GM12878 (cell line): ENCODE results near the gene TK1. TPM values are rescaled to one million over a fixed set of nuclear protein-coding genes. Genes with fewer than 3 reads are reported as not detected.

ENCODE experiments used
- ATAC-seq: fragments of 200-7000 bp; cut with Tn5 transposase; 3 replicates; pipeline ENCODE4 v1.9.1; 2020; ENCODE audit warnings: mild to moderate bottlenecking, moderate library complexity
- BruUV-seq: library from RNA; stranded (reverse); fragments of 400-500 nt; replicated peaks from 2 replicates; lab custom pipeline; 2021; lab: Mats Ljungman, UMichigan
- CTCF ChIA-PET: fragments of 300-600 bp; sonication (Branson Sonifier 250); formaldehyde crosslinking; extraction: SDS; loops from one replicate; lab custom pipeline; 2021; ENCODE audit warnings: inconsistent platforms; lab: Yijun Ruan, JAX
- POLR2A ChIA-PET: fragments of 350-600 bp; formaldehyde crosslinking; extraction: SDS; loops from one replicate; lab custom pipeline; 2021; ENCODE audit warnings: inconsistent platforms; lab: Charles Lee
- RAD21 ChIA-PET: fragments of 300-600 bp; sonication (Branson Sonifier 250); formaldehyde crosslinking; loops from one replicate; lab custom pipeline; 2023; ENCODE audit warnings: antibody characterized with exemption; ENCODE audit not compliant: unreplicated experiment; lab: Charles Lee
- SMC1A ChIA-PET: fragments of 300-600 bp; sonication (Branson Sonifier 250); formaldehyde crosslinking; loops from one replicate; lab custom pipeline; 2023; ENCODE audit not compliant: unreplicated experiment, uncharacterized antibody; lab: Charles Lee
- DNase-seq: peaks from one replicate; pipeline ENCODE4 v3.0.0-alpha.2; 2011; ENCODE audit warnings: low read depth, low spot score
- FAIRE-seq: peaks from 3 replicates; lab custom pipeline; 2011; peaks lifted over from hg19 to GRCh38; lab: Jason Lieb, UNC
- H2AFZ ChIP-seq: 2 replicates; pipeline ENCODE4 v1.6.0; 2011; ENCODE audit warnings: low read depth, low read length, control low read depth; ENCODE audit not compliant: control insufficient read depth
- H3K27ac ChIP-seq: 2 replicates; pipeline ENCODE4 v1.5.1; 2011; ENCODE audit warnings: control low read depth; ENCODE audit not compliant: control insufficient read depth, insufficient read depth
- H3K27me3 ChIP-seq, 2 experiments: replicated peaks in 1 of 2; 2 replicates each; pipeline versions ENCODE4 v1.6.0 to v1.6.1; 2011; ENCODE audit warnings: low read length in 1 of 2; ENCODE audit not compliant: control insufficient read depth in 2 of 2, insufficient read depth in 2 of 2
- H3K36me3 ChIP-seq, 2 experiments: 2 replicates each; pipeline ENCODE4 v1.5.1; 2011; ENCODE audit warnings: low read length in 1 of 2; ENCODE audit not compliant: control insufficient read depth in 2 of 2, insufficient read depth in 2 of 2
- H3K4me1 ChIP-seq: 2 replicates; pipeline ENCODE4 v1.6.1; 2011; ENCODE audit warnings: mild to moderate bottlenecking, low read length, moderate library complexity, mixed read lengths; ENCODE audit not compliant: control insufficient read depth, insufficient read depth
- H3K4me2 ChIP-seq: 2 replicates; pipeline ENCODE4 v1.6.0; 2011; ENCODE audit warnings: control low read depth; ENCODE audit not compliant: control insufficient read depth, insufficient read depth
- H3K4me3 ChIP-seq: fragments of 200-600 bp; sonication (generic); 2 replicates; pipeline ENCODE4 v1.5.1; 2016
- H3K79me2 ChIP-seq: 2 replicates; pipeline ENCODE4 v1.6.0; 2011; ENCODE audit warnings: low read length; ENCODE audit not compliant: control insufficient read depth, insufficient read depth
- H3K9ac ChIP-seq: 2 replicates; pipeline ENCODE4 v1.8.0; 2011; ENCODE audit warnings: low read length, control low read depth, mixed read lengths; ENCODE audit not compliant: control insufficient read depth, insufficient read depth
- H3K9me3 ChIP-seq: replicated peaks from 3 replicates; pipeline ENCODE4 v1.5.1; 2011; ENCODE audit warnings: mild to moderate bottlenecking, low read length; ENCODE audit not compliant: control insufficient read depth, insufficient read depth
- H4K20me1 ChIP-seq: 2 replicates; pipeline ENCODE4 v1.6.0; 2011; ENCODE audit not compliant: control insufficient read depth, insufficient read depth
- BCL11A ChIP-seq: IDR thresholded peaks from 2 replicates; pipeline ENCODE4 v1.6.1; 2011; ENCODE audit warnings: low read depth, low read length
- CBFB ChIP-seq: IDR thresholded peaks from 2 replicates; pipeline ENCODE4 v1.6.1; 2016; ENCODE audit warnings: antibody characterized with exemption, low read depth
- CHD2 ChIP-seq: IDR thresholded peaks from 2 replicates; pipeline ENCODE4 v1.6.1; 2011; ENCODE audit warnings: low read depth, low read length, improper control_type of control experiment, borderline replicate concordance
- EED ChIP-seq: sonication (generic); IDR thresholded peaks from 2 replicates; pipeline ENCODE4 v1.6.1; 2016; ENCODE audit warnings: antibody characterized with exemption, low read depth
- HDGF ChIP-seq: fragments of 450-650 bp; IDR thresholded peaks from 2 replicates; pipeline ENCODE4 v1.6.1; 2016; ENCODE audit warnings: antibody characterized with exemption
- IRF4 ChIP-seq: IDR thresholded peaks from 2 replicates; pipeline ENCODE4 v1.6.1; 2011; ENCODE audit warnings: low read depth, low read length
- LARP7 ChIP-seq: fragments of 450-650 bp; IDR thresholded peaks from 2 replicates; pipeline ENCODE4 v1.6.1; 2017; ENCODE audit warnings: mild to moderate bottlenecking
- NFYA ChIP-seq: IDR thresholded peaks from 2 replicates; pipeline ENCODE4 v1.6.1; 2011; ENCODE audit warnings: low read depth, mild to moderate bottlenecking, low read length, improper control_type of control experiment, borderline replicate concordance
- PKNOX1 ChIP-seq: fragments of 450-650 bp; IDR thresholded peaks from 2 replicates; pipeline ENCODE4 v1.6.1; 2016; ENCODE audit warnings: mild to moderate bottlenecking
- PML ChIP-seq: IDR thresholded peaks from 2 replicates; pipeline ENCODE4 v1.6.1; 2012; ENCODE audit warnings: low read length, inconsistent platforms
- POLR2A ChIP-seq: IDR thresholded peaks from 2 replicates; pipeline ENCODE4 v1.6.1; 2011; ENCODE audit warnings: low read depth, mild to moderate bottlenecking, low read length
- RUNX3 ChIP-seq: IDR thresholded peaks from 2 replicates; pipeline ENCODE4 v1.6.1; 2012; ENCODE audit warnings: low read length, inconsistent platforms
- SMAD5 ChIP-seq: IDR thresholded peaks from 2 replicates; pipeline ENCODE4 v1.6.1; 2016; ENCODE audit warnings: antibody characterized with exemption, low read depth
- SP1 ChIP-seq: IDR thresholded peaks from one replicate; pipeline ENCODE4 v1.6.1; 2011; ENCODE audit warnings: low read depth, low read length
- SUPT20H ChIP-seq: IDR thresholded peaks from 2 replicates; pipeline ENCODE4 v1.6.1; 2011; ENCODE audit warnings: low read depth, mild to moderate bottlenecking, low read length, moderate library complexity, borderline replicate concordance; ENCODE audit not compliant: control insufficient read depth
- TAF1 ChIP-seq: IDR thresholded peaks from 2 replicates; pipeline ENCODE4 v1.6.1; 2011; ENCODE audit warnings: mild to moderate bottlenecking, low read depth, low read length, borderline replicate concordance
- ZBED1 ChIP-seq: IDR thresholded peaks from 2 replicates; pipeline ENCODE4 v1.6.1; 2016; ENCODE audit warnings: borderline replicate concordance
- ZNF384 ChIP-seq: IDR thresholded peaks from 2 replicates; pipeline ENCODE4 v1.6.1; 2012; ENCODE audit warnings: low read depth, mild to moderate bottlenecking, low read length, improper control_type of control experiment, borderline replicate concordance
- WGBS: methylation state at CpG from one replicate; pipeline ENCODE4 v1.1.6; 2016; ENCODE audit warnings: low lambda C conversion rate; ENCODE audit not compliant: insufficient replicate concordance, insufficient coverage; ENCODE audit errors: missing lambda C conversion rate; 5-methylcytosine and 5-hydroxymethylcytosine counted together
- in situ Hi-C: fragments of 300-500 bp; cut with MboI; formaldehyde crosslinking; loops from 9 replicates; pipeline ENCODE4 v1.14.3; 2018; ENCODE audit warnings: mixed read lengths
- intact Hi-C: fragments of 100-400 bp; cut with micrococcal nuclease; formaldehyde crosslinking; loops from one replicate; pipeline ENCODE4 v1.14.2; 2022; ENCODE audit not compliant: unreplicated experiment
- polyA plus RNA-seq, 11 experiments: library from polyadenylated mRNA; depleted of rRNA in 4 of 11; unstranded in 6 of 11; stranded (reverse) in 5 of 11; fragments of >200 nt; fragmentation: Nextera tagmentation in 4 of 11; fragmentation: Illumina TruSeq in 1 of 11; extraction: Ambion mirVana in 4 of 11; extraction: Trizol in 1 of 11; gene quantifications; 1 replicate in 1 of 11; 2 replicates in 10 of 11; pipeline versions ENCODE4 v1.2.1 to v1.2.3, GENCODE V29; 2011 to 2016; ENCODE audit warnings: inconsistent platforms in 2 of 11, missing spikeins in 2 of 11, low read depth in 1 of 11
- total RNA-seq, 4 experiments: library from RNA; depleted of rRNA in 3 of 4; stranded (reverse); fragments of >200 nt in 3 of 4; fragmentation: Illumina TruSeq in 1 of 4; extraction: Trizol in 1 of 4; gene quantifications; 2 replicates each; pipeline versions ENCODE4 v1.2.1 to v1.2.3, GENCODE V29; 2013 to 2021
- TF ChIP-seq, protein P1 (sequence below): fragments of 450-650 bp; IDR thresholded peaks from 2 replicates; pipeline ENCODE4 v1.6.1; 2018; ENCODE audit warnings: mild to moderate bottlenecking, low read depth, moderate library complexity; ENCODE audit not compliant: partially characterized antibody

Gene TK1
- total and polyA plus RNA-seq, 10 of the 15 experiments (the other 5 are each of a cell fraction or from before 2014, with no cell fraction given) = 4.6 to 175 (median 77.9) TPM

DNA sequence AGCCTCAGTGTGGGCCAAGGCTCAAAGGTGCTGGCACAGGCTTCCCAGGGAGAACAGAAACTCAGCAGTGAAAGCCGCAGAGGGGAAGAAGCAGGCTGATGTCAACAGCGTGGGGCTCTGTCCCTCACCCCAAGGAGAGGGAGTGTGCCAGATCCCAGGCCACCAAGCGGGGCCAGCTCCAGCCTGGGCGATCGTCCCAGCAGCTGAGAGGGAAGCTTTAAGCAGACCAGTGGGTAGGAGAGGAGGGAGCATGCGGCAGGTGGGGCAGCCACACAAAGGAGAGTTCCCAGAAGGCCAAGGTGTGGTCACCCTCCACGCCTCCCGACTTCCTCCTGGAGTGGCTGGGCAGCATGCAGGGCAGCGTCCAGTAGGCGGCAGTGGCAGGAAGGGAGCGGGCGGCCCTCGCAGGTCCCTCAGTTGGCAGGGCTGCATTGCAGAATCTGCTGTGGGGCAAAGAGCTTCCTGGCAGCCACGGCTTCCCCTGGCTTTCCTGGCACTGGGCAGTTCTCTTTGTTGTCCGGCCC is 12.4 kb downstream of the TK1 start (continued):
- 0 out of 2 replicates have a peak, but pooled peaks have one; percentile 31 for TF ChIP-seq CBFB
- TF ChIP-seq, protein P1, sequence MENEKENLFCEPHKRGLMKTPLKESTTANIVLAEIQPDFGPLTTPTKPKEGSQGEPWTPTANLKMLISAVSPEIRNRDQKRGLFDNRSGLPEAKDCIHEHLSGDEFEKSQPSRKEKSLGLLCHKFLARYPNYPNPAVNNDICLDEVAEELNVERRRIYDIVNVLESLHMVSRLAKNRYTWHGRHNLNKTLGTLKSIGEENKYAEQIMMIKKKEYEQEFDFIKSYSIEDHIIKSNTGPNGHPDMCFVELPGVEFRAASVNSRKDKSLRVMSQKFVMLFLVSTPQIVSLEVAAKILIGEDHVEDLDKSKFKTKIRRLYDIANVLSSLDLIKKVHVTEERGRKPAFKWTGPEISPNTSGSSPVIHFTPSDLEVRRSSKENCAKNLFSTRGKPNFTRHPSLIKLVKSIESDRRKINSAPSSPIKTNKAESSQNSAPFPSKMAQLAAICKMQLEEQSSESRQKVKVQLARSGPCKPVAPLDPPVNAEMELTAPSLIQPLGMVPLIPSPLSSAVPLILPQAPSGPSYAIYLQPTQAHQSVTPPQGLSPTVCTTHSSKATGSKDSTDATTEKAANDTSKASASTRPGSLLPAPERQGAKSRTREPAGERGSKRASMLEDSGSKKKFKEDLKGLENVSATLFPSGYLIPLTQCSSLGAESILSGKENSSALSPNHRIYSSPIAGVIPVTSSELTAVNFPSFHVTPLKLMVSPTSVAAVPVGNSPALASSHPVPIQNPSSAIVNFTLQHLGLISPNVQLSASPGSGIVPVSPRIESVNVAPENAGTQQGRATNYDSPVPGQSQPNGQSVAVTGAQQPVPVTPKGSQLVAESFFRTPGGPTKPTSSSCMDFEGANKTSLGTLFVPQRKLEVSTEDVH = peak; percentile 18
- no peak for TF ChIP-seq SUPT20H
- peak; percentile 7 for TF ChIP-seq SP1
- peak; percentile 65; the same call in 1 of the 2 replicates for TF ChIP-seq EED
- TF ChIP-seq HDGF = 0 out of 2 replicates have a peak, but pooled peaks have one; percentile 64
- peak; percentile 86 for TF ChIP-seq POLR2A

- peak; percentile 66 for DNase-seq
- Histone ChIP-seq H3K4me1 (peaks cover 64% of the 10 kb centered on the region), H3K4me2 (peak overlapping the region; percentile 96), H3K4me3 (peak overlapping the region; percentile 70), H3K79me2 (peaks cover 55% of the 10 kb centered on the region), H3K36me3 (peaks cover 2 to 26% of the 10 kb centered on the region in 2 experiments; a peak in 3 of 4 replicates), H3K27ac (peak overlapping the region; percentile 86), H3K9me3 (no peaks in the 10 kb centered on the region), H4K20me1 (no peaks in the 10 kb centered on the region; the same call in 1 of the 2 replicates), H3K9ac (peak overlapping the region; percentile 54), H2AFZ (no peak overlapping the region), H3K27me3 (no peaks in the 10 kb centered on the region)
- CTCF ChIA-PET = interaction anchor here (0.8 to 9.0 kb wide), 13 partner anchors 9 to 88 kb away, joined by 3 to 132 read pairs (median 6); partner anchors contain the start of genes AFMID, C17orf99, TK1 and TMC6
- no peak for FAIRE-seq
- POLR2A ChIA-PET = interaction anchor here (0.6 to 8.7 kb wide), 15 partner anchors 11 to 58 kb away, joined by 3 to 85 read pairs (median 6); partner anchors contain the start of genes C17orf99, TK1, TMC6 and TMC8
- RAD21 ChIA-PET = interaction anchor here (0.6 to 8.6 kb wide), 10 partner anchors 11 to 78 kb away, joined by 3 to 83 read pairs (median 4); partner anchors contain the start of gene TMC8
- 5% methylated on average over 11 of the region's 11 CpGs for WGBS
- SMC1A ChIA-PET = interaction anchor here (0.5 to 7.4 kb wide), 15 partner anchors 9 to 154 kb away, joined by 3 to 51 read pairs (median 5); partner anchors contain the start of genes C17orf99 and TMC8
- in situ Hi-C loops (loop anchor here (25.0 kb wide), 1 partner anchor 1911 kb away; the partner anchor contains the start of gene UBALD2), intact Hi-C loops (loop anchor here (2.0 kb wide), 1 partner anchor 38 kb away; no protein-coding TSS in a partner anchor)
- ATAC-seq = peak; percentile 54
- BruUV-seq = no TSS peak
- TF ChIP-seq HDGF = no peak
- no peak for TF ChIP-seq NFYA
- peak; percentile 68; the same call in 1 of the 2 replicates for TF ChIP-seq PML
- no peak for TF ChIP-seq CBFB
- TF ChIP-seq TAF1 = peak; percentile 21; the same call in 1 of the 2 replicates
- peak; percentile 75 for TF ChIP-seq RUNX3
- 0 out of 2 replicates have a peak, but pooled peaks have one; percentile 14 for TF ChIP-seq LARP7
- no peak for TF ChIP-seq IRF4
- no peak for TF ChIP-seq ZBED1
- TF ChIP-seq BCL11A = 0 out of 2 replicates have a peak, but pooled peaks have one; percentile 1
- peak; percentile 40; the same call in 1 of the 2 replicates for TF ChIP-seq SMAD5
- peak; percentile 3; the same call in 1 of the 2 replicates for TF ChIP-seq PKNOX1
- TF ChIP-seq ZNF384 = no peak
- no peak for TF ChIP-seq CHD2
These were observed 13.6 kb downstream of the TK1 start for GRCh38 chr17:78173097-78173715.
